Omental fat pad (tissue), 4 donors: ENCODE results near the gene LMBR1. TPM values are rescaled to one million over a fixed set of nuclear protein-coding genes. Genes with fewer than 3 reads are reported as not detected.
"Not testable (repeated sequence)": the region's sequence is repeated elsewhere in the genome, so short reads cannot be mapped to it uniquely, and the experiment has no call there.

ENCODE experiments used
- ATAC-seq: fragments of 150-250 bp; one replicate; pipeline ENCODE4 v1.9.1; 2016; ENCODE audit warnings: mild to moderate bottlenecking, moderate library complexity; ENCODE audit not compliant: low FRiP score
- DNase-seq: peaks from one replicate; pipeline ENCODE4 v3.0.0-alpha.2; 2019; ENCODE audit warnings: low spot score
- total RNA-seq, 4 donors: library from RNA; depleted of rRNA; stranded (reverse); fragments of >200 nt; gene quantifications; one replicate each; pipeline ENCODE4 v1.1.0, GENCODE V29; 2016
- TF ChIP-seq, protein P1 (sequence below), 3 donors: fragments of 450-650 bp; IDR thresholded peaks; one replicate each; pipeline ENCODE4 v1.5.1; 2016 to 2017; ENCODE audit warnings: antibody characterized with exemption in 3 of 3, mild to moderate bottlenecking in 3 of 3, moderate library complexity in 2 of 3

Gene LMBR1
- total RNA-seq, 4 donors from 2014 or later = 50.1 to 93.5 (median 59.8) TPM

DNA sequence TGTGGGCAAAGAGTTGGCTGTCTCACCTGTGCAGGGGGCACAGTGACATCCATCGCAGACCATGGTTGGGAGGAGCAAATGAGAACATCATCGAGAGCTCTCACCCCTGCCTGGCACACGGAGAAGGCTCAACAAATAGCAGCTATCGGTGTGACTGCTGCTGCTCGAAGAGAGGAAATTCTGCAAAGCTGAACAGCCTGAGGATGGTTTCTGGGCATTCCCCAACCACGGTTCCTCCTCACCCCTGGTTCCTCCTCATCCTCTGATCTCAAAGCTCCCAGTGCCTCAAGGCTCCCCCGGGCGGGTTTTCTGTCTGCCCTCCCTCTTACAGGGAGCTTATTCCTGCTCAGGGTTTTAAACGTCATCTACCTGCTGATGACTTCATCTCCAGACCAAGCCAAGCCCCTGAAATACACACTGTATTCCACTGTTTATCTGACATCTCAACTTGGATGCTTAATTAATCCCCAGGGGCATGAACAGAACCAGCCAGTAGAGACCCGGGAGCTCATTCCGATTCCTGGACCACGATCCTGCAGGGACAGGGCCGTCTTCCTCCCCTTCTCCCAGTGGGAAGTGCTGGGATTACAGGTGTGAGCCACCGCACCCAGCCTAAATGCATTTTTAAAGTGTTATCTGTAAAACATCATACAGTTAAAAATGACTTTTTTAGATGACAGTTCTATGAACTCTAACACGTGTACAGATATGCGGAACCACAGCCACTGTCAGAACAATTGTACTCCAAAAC, 37.0 kb upstream of the LMBR1 start:
- ATAC-seq = no peak
- TF ChIP-seq, protein P1, sequence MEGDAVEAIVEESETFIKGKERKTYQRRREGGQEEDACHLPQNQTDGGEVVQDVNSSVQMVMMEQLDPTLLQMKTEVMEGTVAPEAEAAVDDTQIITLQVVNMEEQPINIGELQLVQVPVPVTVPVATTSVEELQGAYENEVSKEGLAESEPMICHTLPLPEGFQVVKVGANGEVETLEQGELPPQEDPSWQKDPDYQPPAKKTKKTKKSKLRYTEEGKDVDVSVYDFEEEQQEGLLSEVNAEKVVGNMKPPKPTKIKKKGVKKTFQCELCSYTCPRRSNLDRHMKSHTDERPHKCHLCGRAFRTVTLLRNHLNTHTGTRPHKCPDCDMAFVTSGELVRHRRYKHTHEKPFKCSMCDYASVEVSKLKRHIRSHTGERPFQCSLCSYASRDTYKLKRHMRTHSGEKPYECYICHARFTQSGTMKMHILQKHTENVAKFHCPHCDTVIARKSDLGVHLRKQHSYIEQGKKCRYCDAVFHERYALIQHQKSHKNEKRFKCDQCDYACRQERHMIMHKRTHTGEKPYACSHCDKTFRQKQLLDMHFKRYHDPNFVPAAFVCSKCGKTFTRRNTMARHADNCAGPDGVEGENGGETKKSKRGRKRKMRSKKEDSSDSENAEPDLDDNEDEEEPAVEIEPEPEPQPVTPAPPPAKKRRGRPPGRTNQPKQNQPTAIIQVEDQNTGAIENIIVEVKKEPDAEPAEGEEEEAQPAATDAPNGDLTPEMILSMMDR (IDR thresholded peaks at IDR 0.05) = no peak
- DNase-seq = no peak

DNA sequence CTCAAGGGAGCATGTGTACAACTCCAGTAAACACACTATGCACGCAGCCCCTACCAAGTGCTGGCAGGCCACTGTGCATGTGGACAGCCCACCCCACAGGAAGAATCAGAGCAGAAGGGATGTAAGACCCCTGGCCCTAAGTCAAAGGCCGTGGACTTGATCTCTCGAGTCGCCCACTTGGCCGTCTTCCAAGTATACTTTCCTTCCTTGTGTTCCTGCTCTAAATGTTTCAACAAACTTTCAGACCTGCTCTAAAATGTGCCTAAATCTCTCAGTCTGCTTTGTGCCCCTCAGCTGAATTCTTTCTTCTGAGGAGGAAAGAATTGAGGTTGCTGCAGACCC, 35.4 kb upstream of the LMBR1 start:
- DNase-seq = no peak
- TF ChIP-seq, protein P1 (IDR thresholded peaks at IDR 0.05) = no peak
- ATAC-seq = no peak

DNA sequence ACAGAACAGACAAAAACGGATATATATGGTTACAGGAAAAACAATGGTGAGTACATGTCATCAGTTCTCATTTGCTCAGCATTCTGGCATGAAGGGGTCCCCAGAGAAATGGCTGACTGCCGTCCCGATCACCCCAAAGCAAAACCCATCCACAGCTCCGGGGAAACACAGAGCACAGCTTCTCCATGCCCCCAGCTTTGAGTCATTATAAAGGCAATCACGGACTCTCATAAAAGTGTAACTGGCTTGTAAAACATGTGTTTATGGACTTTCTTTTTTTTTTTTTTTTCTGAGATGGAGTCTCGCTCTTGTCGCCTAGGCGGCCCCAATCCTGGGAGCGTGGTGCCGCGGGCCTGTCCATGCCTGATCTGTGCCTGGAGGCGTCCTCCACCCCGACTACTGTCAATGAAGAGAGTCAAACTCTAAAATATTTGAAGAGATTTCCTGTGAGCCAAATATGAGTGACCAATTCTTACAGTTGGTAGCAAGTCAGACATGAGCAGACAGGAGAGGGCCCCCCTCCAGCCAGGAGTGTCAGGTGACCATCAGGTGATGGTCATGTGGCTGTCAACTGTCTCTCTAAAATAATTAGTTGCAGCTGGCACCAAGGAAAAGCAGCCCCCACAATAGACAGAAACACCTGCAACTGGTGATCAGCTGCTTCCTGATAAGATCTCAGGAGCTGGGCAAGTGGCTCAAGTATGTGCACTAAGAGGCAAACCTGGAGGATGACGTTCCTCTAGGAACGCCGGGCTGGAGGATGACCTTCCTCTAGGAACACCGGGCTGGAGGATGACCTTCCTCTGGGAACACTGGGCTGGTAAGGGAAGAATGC, 34.8 kb upstream of the LMBR1 start:
- no peak for ATAC-seq
- DNase-seq = no peak
- TF ChIP-seq, protein P1 (IDR thresholded peaks at IDR 0.05) = no peak

DNA sequence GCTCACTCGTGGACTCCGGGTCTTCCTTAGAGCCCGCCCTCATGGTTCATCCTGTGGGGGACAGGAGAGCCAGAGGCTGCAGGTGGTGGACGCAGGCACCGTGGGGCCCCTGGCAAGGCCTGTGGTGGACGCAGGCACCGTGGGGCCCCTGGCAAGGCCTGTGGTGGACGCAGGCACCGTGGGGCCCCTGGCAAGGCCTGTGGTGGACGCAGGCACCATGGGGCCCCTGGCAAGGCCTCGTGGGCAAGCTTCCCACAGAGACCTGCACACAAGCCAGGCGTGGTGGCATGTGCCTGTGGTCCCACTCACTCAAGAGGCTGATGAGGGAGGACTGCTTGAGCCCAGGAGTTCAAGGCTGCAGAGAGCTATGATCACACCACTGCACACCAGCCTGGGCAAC, 32.8 kb upstream of the LMBR1 start:
- ATAC-seq, DNase-seq: not testable (repeated sequence)

DNA sequence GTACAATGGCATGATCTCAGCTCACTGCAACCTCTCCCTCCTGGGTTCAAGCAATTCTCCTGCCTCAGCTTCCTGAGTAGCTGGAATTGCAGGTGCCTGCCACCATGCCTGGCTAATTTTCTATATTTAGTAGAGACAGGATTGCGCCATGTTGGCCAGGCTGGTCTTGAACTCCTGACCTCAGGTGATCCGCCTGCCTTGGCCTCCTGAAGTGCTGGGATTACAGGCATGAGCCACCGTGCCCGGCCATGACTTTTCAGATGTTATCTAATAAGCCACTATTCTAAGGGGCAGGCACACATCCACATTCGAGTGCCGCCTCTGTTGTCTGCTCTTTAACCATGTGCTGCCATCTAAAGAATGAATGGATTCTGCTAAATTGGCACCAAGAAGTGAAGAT, 29.3 kb upstream of the LMBR1 start:
- not testable (repeated sequence) for ATAC-seq, DNase-seq

DNA sequence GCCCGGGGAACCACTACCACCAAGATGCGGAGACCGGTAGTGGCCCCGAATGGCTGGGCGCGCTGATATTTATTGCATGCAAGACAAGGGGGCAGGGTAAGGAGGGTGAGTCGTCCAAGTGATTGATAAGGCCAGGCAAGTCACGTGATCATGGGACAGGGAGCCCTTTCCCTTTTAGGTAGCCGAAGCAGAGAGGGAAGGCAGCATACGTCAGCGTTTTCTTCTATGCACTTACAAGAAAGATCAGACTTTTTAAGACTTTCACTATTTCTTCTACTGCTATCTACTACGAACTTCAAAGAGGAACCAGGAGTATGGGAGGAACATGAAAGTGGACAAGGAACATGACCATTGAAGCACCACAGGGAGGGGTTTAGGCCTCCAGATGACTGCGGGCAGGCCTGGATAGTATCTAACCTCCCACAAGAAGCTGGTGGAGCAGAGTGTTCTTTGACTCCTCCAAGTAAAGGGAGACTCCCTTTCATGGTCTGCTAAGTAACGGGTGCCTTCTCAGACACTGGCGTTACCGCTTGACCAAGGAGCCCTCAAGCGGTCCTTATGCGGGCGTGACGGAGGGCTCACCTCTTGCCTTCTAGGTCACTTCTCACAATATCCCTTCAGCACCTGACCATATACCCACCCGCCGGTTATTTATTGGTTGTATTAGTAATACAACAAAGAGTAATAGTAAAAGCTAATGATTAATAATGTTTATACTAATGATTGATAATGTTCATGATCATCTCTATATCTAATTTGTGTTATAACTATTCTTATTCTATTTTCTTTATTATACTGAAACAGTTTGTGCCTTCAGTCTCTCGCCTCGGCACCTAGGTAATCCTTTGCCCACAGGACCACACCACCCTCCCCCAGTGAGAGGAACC, 27.7 kb upstream of the LMBR1 start:
- not testable (repeated sequence) for DNase-seq

DNA sequence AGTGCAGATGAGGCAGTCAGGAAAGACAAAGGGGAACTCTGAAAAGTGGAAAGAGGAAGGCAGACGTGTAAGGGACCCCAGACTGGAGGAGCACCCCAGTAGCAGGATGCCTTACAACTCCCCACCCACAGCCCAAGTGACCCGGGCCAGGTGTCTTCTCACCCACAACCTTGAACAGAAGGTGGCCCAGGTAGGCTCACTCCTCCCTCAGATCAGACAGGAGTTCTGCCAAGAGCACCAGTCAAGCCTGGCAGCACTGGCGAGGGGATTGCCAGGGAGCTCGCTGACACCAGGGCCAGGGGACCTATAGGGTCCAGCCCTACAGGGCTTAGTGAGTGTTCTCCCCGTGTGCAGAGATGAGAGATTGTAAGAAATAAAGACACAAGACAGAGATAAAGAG, 27.1 kb upstream of the LMBR1 start:
- DNase-seq = no peak
- TF ChIP-seq, protein P1 (IDR thresholded peaks at IDR 0.05) = no peak
- no peak for ATAC-seq

More for the DNA sequence above, 27.7 kb upstream of the LMBR1 start:
- not testable (repeated sequence) for ATAC-seq

DNA sequence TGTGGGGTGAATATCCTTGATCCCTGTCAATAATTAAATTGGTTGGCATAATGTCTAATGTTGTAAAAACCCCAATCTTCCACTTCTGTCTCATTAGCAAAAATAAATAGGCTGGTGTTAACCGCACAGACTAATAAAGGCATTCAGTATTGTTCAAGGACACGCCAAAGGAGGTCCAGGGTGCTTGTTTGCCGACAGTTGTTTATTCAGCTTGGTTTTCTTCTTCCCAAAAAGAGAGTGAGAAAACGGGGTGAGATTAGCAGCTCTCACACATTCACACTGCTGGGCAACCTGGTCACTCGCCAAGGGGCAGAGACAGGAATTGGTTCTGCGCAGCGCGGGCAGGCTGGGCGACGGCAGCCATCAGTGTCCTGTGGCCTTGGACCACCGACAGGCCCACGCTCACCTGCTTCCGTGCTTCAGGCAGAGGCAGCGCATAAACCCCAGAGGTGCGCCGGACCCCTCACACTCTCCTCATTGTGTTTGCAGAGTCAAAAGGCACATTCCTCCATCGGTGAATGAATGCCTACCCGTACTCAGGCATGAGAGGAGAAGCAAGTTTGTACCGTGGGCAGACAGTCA, 26.2 kb upstream of the LMBR1 start:
- no peak for ATAC-seq
- TF ChIP-seq, protein P1 (IDR thresholded peaks at IDR 0.05) = no peak

More for the DNA sequence above, 26.2 kb upstream of the LMBR1 start:
- no peak for DNase-seq
